Astrocyte (in vitro differentiated cells and primary cell): Measurements from ENCODE around the gene N4BP3. TPM values are rescaled to one million over a fixed set of nuclear protein-coding genes. Genes with fewer than 3 reads are reported as not detected.

Experiments
- DNase-seq: peaks from one replicate; pipeline ENCODE4 v3.0.0-alpha.2; 2010; ENCODE audit warnings: low read depth
- FAIRE-seq: peaks from 2 replicates; lab custom pipeline; 2011; peaks lifted over from hg19 to GRCh38; lab: Jason Lieb, UNC
- H2AFZ ChIP-seq: 2 replicates; pipeline ENCODE4 v1.6.0; 2012; ENCODE audit warnings: low read depth, low read length, inconsistent platforms
- H3K27ac ChIP-seq: 2 replicates; pipeline ENCODE4 v1.5.1; 2011; ENCODE audit warnings: low read depth, low read length, inconsistent platforms
- H3K27me3 ChIP-seq: 2 replicates; pipeline ENCODE4 v1.6.0; 2011; ENCODE audit warnings: low read length, inconsistent platforms; ENCODE audit not compliant: insufficient read depth
- H3K36me3 ChIP-seq: 2 replicates; pipeline ENCODE4 v1.5.1; 2011; ENCODE audit warnings: low read length, inconsistent platforms; ENCODE audit not compliant: insufficient read depth
- H3K4me1 ChIP-seq: 2 replicates; pipeline ENCODE4 v1.5.1; 2011; ENCODE audit warnings: low read length, inconsistent platforms; ENCODE audit not compliant: insufficient read depth
- H3K4me2 ChIP-seq: 2 replicates; pipeline ENCODE4 v1.6.0; 2012; ENCODE audit warnings: low read length, inconsistent platforms
- H3K4me3 ChIP-seq: 2 replicates; pipeline ENCODE4 v1.5.1; 2011; ENCODE audit warnings: low read depth, mild to moderate bottlenecking, low read length, inconsistent platforms; ENCODE audit not compliant: insufficient read depth
- H3K79me2 ChIP-seq: 2 replicates; pipeline ENCODE4 v1.6.0; 2012; ENCODE audit warnings: mild to moderate bottlenecking, low read length, inconsistent platforms; ENCODE audit not compliant: insufficient read depth
- H3K9ac ChIP-seq: 2 replicates; pipeline ENCODE4 v1.6.0; 2012; ENCODE audit warnings: mild to moderate bottlenecking, low read length, inconsistent platforms
- H3K9me3 ChIP-seq: 2 replicates; pipeline ENCODE4 v1.5.1; 2012; ENCODE audit warnings: low read depth, mild to moderate bottlenecking, low read length, inconsistent platforms; ENCODE audit not compliant: insufficient read depth
- H4K20me1 ChIP-seq: 2 replicates; pipeline ENCODE4 v1.6.0; 2012; ENCODE audit warnings: low read length, inconsistent platforms; ENCODE audit not compliant: insufficient read depth
- H3K27ac Mint-ChIP-seq: one replicate; pipeline ENCODE4 v1.8.0; 2021; ENCODE audit warnings: mild to moderate bottlenecking, mixed read lengths; ENCODE audit not compliant: unreplicated experiment
- H3K27me3 Mint-ChIP-seq: one replicate; pipeline ENCODE4 v1.8.0; 2021; ENCODE audit warnings: low read depth, mixed read lengths; ENCODE audit not compliant: unreplicated experiment
- H3K36me3 Mint-ChIP-seq: one replicate; pipeline ENCODE4 v1.8.0; 2021; ENCODE audit warnings: low read depth, mixed read lengths; ENCODE audit not compliant: unreplicated experiment
- H3K4me1 Mint-ChIP-seq: one replicate; pipeline ENCODE4 v1.8.0; 2021; ENCODE audit warnings: low read depth, mixed read lengths; ENCODE audit not compliant: unreplicated experiment
- H3K4me3 Mint-ChIP-seq: one replicate; pipeline ENCODE4 v1.8.0; 2021; ENCODE audit warnings: mild to moderate bottlenecking, moderate library complexity, mixed read lengths; ENCODE audit not compliant: unreplicated experiment
- H3K9me3 Mint-ChIP-seq: one replicate; pipeline ENCODE4 v1.8.0; 2021; ENCODE audit warnings: mild to moderate bottlenecking, mixed read lengths; ENCODE audit not compliant: unreplicated experiment
- EZH2 ChIP-seq: IDR thresholded peaks from 2 replicates; pipeline ENCODE4 v1.6.1; 2012; ENCODE audit warnings: mild to moderate bottlenecking, low read length, inconsistent platforms; ENCODE audit not compliant: insufficient read depth
- total RNA-seq: library from RNA; stranded (reverse); gene quantifications from 2 replicates; pipeline ENCODE4 v1.2.1, GENCODE V29; 2021
- TF ChIP-seq, protein P1 (sequence below): IDR thresholded peaks from 2 replicates; pipeline ENCODE4 v1.5.1; 2011; ENCODE audit warnings: low read depth, mild to moderate bottlenecking, inconsistent platforms, low read length, moderate library complexity; ENCODE audit not compliant: insufficient read depth

N4BP3 gene
- total RNA-seq, 1 donor from 2014 or later, result 1.3 TPM

DNA sequence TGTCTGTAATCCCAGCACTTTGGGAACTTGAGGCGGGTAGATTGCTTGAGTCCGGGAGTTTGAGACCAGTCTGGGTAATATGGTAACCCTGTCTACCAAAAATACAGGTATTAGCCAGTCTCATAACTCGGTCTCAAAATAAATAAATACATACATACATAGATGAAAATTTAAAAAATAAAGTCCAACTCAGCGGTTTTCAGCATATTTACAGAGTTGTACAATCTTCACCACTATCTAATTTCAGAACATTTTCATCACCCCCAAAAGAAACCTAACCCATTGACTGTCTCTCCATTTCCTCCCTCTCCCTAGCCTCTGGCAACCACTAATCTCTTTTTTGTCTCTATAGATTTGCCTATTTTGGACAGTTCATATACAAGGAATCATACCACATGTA, 28.2 kb downstream of the N4BP3 start:
- Histone ChIP-seq H3K4me2 (no peak overlapping the region), H2AFZ (no peak overlapping the region), H3K27me3 (no peaks in the 10 kb centered on the region), H3K27ac (no peak overlapping the region), H3K4me1 (no peaks in the 10 kb centered on the region), H3K4me3 (no peak overlapping the region), H3K9me3 (no peaks in the 10 kb centered on the region), H3K9ac (no peak overlapping the region), H3K36me3 (peaks cover 14% of the 10 kb centered on the region), H3K79me2 (peaks cover 8% of the 10 kb centered on the region), H4K20me1 (peaks cover 21% of the 10 kb centered on the region)
- H3K27ac Mint-ChIP-seq, result no peak overlapping the region
- no peaks in the 10 kb centered on the region for H3K27me3 Mint-ChIP-seq
- peaks cover 1% of the 10 kb centered on the region for H3K4me1 Mint-ChIP-seq
- no peak for FAIRE-seq
- no peak for DNase-seq
- H3K36me3 Mint-ChIP-seq, result peaks cover 1% of the 10 kb centered on the region
- no peak for TF ChIP-seq EZH2
- TF ChIP-seq, protein P1, sequence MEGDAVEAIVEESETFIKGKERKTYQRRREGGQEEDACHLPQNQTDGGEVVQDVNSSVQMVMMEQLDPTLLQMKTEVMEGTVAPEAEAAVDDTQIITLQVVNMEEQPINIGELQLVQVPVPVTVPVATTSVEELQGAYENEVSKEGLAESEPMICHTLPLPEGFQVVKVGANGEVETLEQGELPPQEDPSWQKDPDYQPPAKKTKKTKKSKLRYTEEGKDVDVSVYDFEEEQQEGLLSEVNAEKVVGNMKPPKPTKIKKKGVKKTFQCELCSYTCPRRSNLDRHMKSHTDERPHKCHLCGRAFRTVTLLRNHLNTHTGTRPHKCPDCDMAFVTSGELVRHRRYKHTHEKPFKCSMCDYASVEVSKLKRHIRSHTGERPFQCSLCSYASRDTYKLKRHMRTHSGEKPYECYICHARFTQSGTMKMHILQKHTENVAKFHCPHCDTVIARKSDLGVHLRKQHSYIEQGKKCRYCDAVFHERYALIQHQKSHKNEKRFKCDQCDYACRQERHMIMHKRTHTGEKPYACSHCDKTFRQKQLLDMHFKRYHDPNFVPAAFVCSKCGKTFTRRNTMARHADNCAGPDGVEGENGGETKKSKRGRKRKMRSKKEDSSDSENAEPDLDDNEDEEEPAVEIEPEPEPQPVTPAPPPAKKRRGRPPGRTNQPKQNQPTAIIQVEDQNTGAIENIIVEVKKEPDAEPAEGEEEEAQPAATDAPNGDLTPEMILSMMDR, result no peak
- H3K9me3 Mint-ChIP-seq, result no peaks in the 10 kb centered on the region
- no peak overlapping the region for H3K4me3 Mint-ChIP-seq

DNA sequence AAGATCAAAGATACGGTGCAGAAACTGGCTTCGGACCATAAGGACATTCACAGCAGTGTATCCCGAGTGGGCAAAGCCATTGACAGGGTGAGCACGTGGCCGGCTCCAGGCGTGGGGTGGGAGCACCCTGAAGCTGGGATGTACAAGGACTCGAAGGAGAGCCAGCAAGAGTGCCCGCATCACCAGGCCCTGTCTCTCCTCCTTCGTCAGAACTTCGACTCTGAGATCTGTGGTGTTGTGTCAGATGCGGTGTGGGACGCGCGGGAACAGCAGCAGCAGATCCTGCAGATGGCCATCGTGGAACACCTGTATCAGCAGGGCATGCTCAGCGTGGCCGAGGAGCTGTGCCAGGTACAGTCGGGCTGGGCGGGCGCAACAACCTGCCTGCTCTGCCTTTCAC, 29.3 kb downstream of the N4BP3 start:
- Histone ChIP-seq H3K4me3 (no peak overlapping the region), H3K4me2 (no peak overlapping the region), H3K79me2 (peaks cover 4% of the 10 kb centered on the region), H3K9ac (no peak overlapping the region), H3K4me1 (no peaks in the 10 kb centered on the region), H3K9me3 (no peaks in the 10 kb centered on the region), H2AFZ (no peak overlapping the region), H3K27ac (no peak overlapping the region), H4K20me1 (peaks cover 23% of the 10 kb centered on the region), H3K36me3 (peaks cover 17% of the 10 kb centered on the region), H3K27me3 (no peaks in the 10 kb centered on the region)
- no peak for DNase-seq
- Mint-ChIP-seq H3K4me1 (peaks cover 3% of the 10 kb centered on the region), H3K27ac (no peak overlapping the region), H3K27me3 (no peaks in the 10 kb centered on the region), H3K9me3 (no peaks in the 10 kb centered on the region), H3K4me3 (no peak overlapping the region), H3K36me3 (peaks cover 2% of the 10 kb centered on the region)
- TF ChIP-seq, protein P1, result no peak
- FAIRE-seq, result no peak

DNA sequence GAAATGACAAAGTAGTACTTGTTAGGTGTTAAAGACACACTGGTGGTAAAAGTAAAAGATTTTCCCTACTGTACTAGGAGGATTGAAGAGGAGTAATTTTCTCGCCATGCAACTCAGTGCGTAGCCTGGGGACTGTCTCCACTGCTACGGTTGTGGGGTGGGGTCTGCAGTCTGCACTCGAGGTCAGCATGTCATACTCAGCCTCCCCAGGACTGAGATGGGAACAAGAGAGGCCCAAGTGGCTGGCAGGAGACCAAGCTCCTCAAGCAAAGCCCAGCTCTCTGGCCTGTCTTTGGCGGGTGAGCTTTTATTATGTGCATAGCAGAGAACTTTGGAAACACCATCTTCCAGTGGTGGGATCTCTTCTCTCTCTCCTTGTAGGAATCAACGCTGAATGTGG, 29.9 kb downstream of the N4BP3 start:
- Mint-ChIP-seq H3K27ac (no peak overlapping the region), H3K4me1 (peaks cover 3% of the 10 kb centered on the region), H3K9me3 (no peaks in the 10 kb centered on the region), H3K36me3 (peaks cover 6% of the 10 kb centered on the region), H3K4me3 (no peak overlapping the region), H3K27me3 (no peaks in the 10 kb centered on the region)
- Histone ChIP-seq H3K27ac (no peak overlapping the region), H3K27me3 (no peaks in the 10 kb centered on the region), H3K9me3 (no peaks in the 10 kb centered on the region), H3K79me2 (no peaks in the 10 kb centered on the region), H3K36me3 (peaks cover 22% of the 10 kb centered on the region), H2AFZ (no peak overlapping the region), H3K4me2 (no peak overlapping the region), H4K20me1 (peaks cover 30% of the 10 kb centered on the region), H3K9ac (no peak overlapping the region), H3K4me3 (no peak overlapping the region), H3K4me1 (no peaks in the 10 kb centered on the region)
- TF ChIP-seq, protein P1, result no peak
- no peak for TF ChIP-seq EZH2
- FAIRE-seq (no peak), DNase-seq (no peak)
